ENCODE results near the gene MAPK12.

MAPK12 gene

GRCh38 chr22:50226875-50227165, 34.7 kb downstream of the MAPK12 start:
- DNase-seq, result no peak

- DNase-seq, result no peak
Observed at GRCh38 chr22:50226063-50226874, 35.2 kb downstream of the MAPK12 start.

GRCh38 chr22:50225200-50225969, 36.1 kb downstream of the MAPK12 start:
- no peak for DNase-seq

- no peak for DNase-seq
Observed at GRCh38 chr22:50224071-50224470, 37.4 kb downstream of the MAPK12 start.

GRCh38 chr22:50222508-50222907, 39.0 kb downstream of the MAPK12 start:
- no peak for DNase-seq

GRCh38 chr22:50221410-50222300, 39.8 kb downstream of the MAPK12 start:
- no peak for DNase-seq

GRCh38 chr22:50220603-50221409, 40.7 kb downstream of the MAPK12 start:
- DNase-seq, result no peak

GRCh38 chr22:50219800-50220602, 41.5 kb downstream of the MAPK12 start:
- no peak for DNase-seq

- DNase-seq, result no peak
Observed at GRCh38 chr22:50218996-50219727, 42.3 kb downstream of the MAPK12 start.

- no peak for DNase-seq
Observed at GRCh38 chr22:50218153-50218995, 43.1 kb downstream of the MAPK12 start.

- no peak for DNase-seq
Observed at GRCh38 chr22:50217543-50218152, 43.8 kb downstream of the MAPK12 start.

- no peak for DNase-seq
Observed at GRCh38 chr22:50216684-50217520, 44.6 kb downstream of the MAPK12 start.

- no peak for DNase-seq
Observed at GRCh38 chr22:50216055-50216683, 45.3 kb downstream of the MAPK12 start.

- DNase-seq, result no peak
Observed at GRCh38 chr22:50215297-50216054, 46.0 kb downstream of the MAPK12 start.

GRCh38 chr22:50213263-50213662, 48.2 kb downstream of the MAPK12 start:
- DNase-seq, result no peak

- no peak for DNase-seq
Observed at GRCh38 chr22:50211147-50211546, 50.3 kb downstream of the MAPK12 start.

Data from NCI-H748 treated with DMSO at 0.1 percent for 48 hours (cell line).